Astrocyte (in vitro differentiated cells and primary cell): ENCODE measurements around the gene NBEAL1. TPM values are rescaled to one million over a fixed set of nuclear protein-coding genes. Genes with fewer than 3 reads are reported as not detected.
A peak's percentile ranks its signal among the peaks of the same experiment; 100 is the strongest.

Experiments
- DNase-seq: peaks from one replicate; pipeline ENCODE4 v3.0.0-alpha.2; 2010; ENCODE audit warnings: low read depth
- FAIRE-seq: peaks from 2 replicates; lab custom pipeline; 2011; peaks lifted over from hg19 to GRCh38; lab: Jason Lieb, UNC
- H2AFZ ChIP-seq: 2 replicates; pipeline ENCODE4 v1.6.0; 2012; ENCODE audit warnings: low read depth, low read length, inconsistent platforms
- H3K27ac ChIP-seq: 2 replicates; pipeline ENCODE4 v1.5.1; 2011; ENCODE audit warnings: low read depth, low read length, inconsistent platforms
- H3K27me3 ChIP-seq: 2 replicates; pipeline ENCODE4 v1.6.0; 2011; ENCODE audit warnings: low read length, inconsistent platforms; ENCODE audit not compliant: insufficient read depth
- H3K36me3 ChIP-seq: 2 replicates; pipeline ENCODE4 v1.5.1; 2011; ENCODE audit warnings: low read length, inconsistent platforms; ENCODE audit not compliant: insufficient read depth
- H3K4me1 ChIP-seq: 2 replicates; pipeline ENCODE4 v1.5.1; 2011; ENCODE audit warnings: low read length, inconsistent platforms; ENCODE audit not compliant: insufficient read depth
- H3K4me2 ChIP-seq: 2 replicates; pipeline ENCODE4 v1.6.0; 2012; ENCODE audit warnings: low read length, inconsistent platforms
- H3K4me3 ChIP-seq: 2 replicates; pipeline ENCODE4 v1.5.1; 2011; ENCODE audit warnings: low read depth, mild to moderate bottlenecking, low read length, inconsistent platforms; ENCODE audit not compliant: insufficient read depth
- H3K79me2 ChIP-seq: 2 replicates; pipeline ENCODE4 v1.6.0; 2012; ENCODE audit warnings: mild to moderate bottlenecking, low read length, inconsistent platforms; ENCODE audit not compliant: insufficient read depth
- H3K9ac ChIP-seq: 2 replicates; pipeline ENCODE4 v1.6.0; 2012; ENCODE audit warnings: mild to moderate bottlenecking, low read length, inconsistent platforms
- H3K9me3 ChIP-seq: 2 replicates; pipeline ENCODE4 v1.5.1; 2012; ENCODE audit warnings: low read depth, mild to moderate bottlenecking, low read length, inconsistent platforms; ENCODE audit not compliant: insufficient read depth
- H4K20me1 ChIP-seq: 2 replicates; pipeline ENCODE4 v1.6.0; 2012; ENCODE audit warnings: low read length, inconsistent platforms; ENCODE audit not compliant: insufficient read depth
- H3K27ac Mint-ChIP-seq: one replicate; pipeline ENCODE4 v1.8.0; 2021; ENCODE audit warnings: mild to moderate bottlenecking, mixed read lengths; ENCODE audit not compliant: unreplicated experiment
- H3K27me3 Mint-ChIP-seq: one replicate; pipeline ENCODE4 v1.8.0; 2021; ENCODE audit warnings: low read depth, mixed read lengths; ENCODE audit not compliant: unreplicated experiment
- H3K36me3 Mint-ChIP-seq: one replicate; pipeline ENCODE4 v1.8.0; 2021; ENCODE audit warnings: low read depth, mixed read lengths; ENCODE audit not compliant: unreplicated experiment
- H3K4me1 Mint-ChIP-seq: one replicate; pipeline ENCODE4 v1.8.0; 2021; ENCODE audit warnings: low read depth, mixed read lengths; ENCODE audit not compliant: unreplicated experiment
- H3K4me3 Mint-ChIP-seq: one replicate; pipeline ENCODE4 v1.8.0; 2021; ENCODE audit warnings: mild to moderate bottlenecking, moderate library complexity, mixed read lengths; ENCODE audit not compliant: unreplicated experiment
- H3K9me3 Mint-ChIP-seq: one replicate; pipeline ENCODE4 v1.8.0; 2021; ENCODE audit warnings: mild to moderate bottlenecking, mixed read lengths; ENCODE audit not compliant: unreplicated experiment
- EZH2 ChIP-seq: IDR thresholded peaks from 2 replicates; pipeline ENCODE4 v1.6.1; 2012; ENCODE audit warnings: mild to moderate bottlenecking, low read length, inconsistent platforms; ENCODE audit not compliant: insufficient read depth
- total RNA-seq: library from RNA; stranded (reverse); gene quantifications from 2 replicates; pipeline ENCODE4 v1.2.1, GENCODE V29; 2021
- TF ChIP-seq, protein P1 (sequence below): IDR thresholded peaks from 2 replicates; pipeline ENCODE4 v1.5.1; 2011; ENCODE audit warnings: low read depth, mild to moderate bottlenecking, inconsistent platforms, low read length, moderate library complexity; ENCODE audit not compliant: insufficient read depth

NBEAL1 gene
- total RNA-seq, 1 donor from 2014 or later = 33.4 TPM

GRCh38 chr2:203238292-203238703 is 223.6 kb downstream of the NBEAL1 start:
- Histone ChIP-seq H3K9ac (peak overlapping the region; percentile 94), H3K36me3 (no peaks in the 10 kb centered on the region), H3K4me1 (peaks cover 6% of the 10 kb centered on the region), H3K27me3 (no peaks in the 10 kb centered on the region), H2AFZ (peak overlapping the region; percentile 94), H3K4me2 (peak overlapping the region; percentile 86), H4K20me1 (peaks cover 16% of the 10 kb centered on the region), H3K9me3 (no peaks in the 10 kb centered on the region), H3K79me2 (peaks cover 37% of the 10 kb centered on the region), H3K4me3 (peak overlapping the region; percentile 91), H3K27ac (peak overlapping the region; percentile 98)
- no peaks in the 10 kb centered on the region for H3K27me3 Mint-ChIP-seq
- no peak for TF ChIP-seq EZH2
- TF ChIP-seq, protein P1, sequence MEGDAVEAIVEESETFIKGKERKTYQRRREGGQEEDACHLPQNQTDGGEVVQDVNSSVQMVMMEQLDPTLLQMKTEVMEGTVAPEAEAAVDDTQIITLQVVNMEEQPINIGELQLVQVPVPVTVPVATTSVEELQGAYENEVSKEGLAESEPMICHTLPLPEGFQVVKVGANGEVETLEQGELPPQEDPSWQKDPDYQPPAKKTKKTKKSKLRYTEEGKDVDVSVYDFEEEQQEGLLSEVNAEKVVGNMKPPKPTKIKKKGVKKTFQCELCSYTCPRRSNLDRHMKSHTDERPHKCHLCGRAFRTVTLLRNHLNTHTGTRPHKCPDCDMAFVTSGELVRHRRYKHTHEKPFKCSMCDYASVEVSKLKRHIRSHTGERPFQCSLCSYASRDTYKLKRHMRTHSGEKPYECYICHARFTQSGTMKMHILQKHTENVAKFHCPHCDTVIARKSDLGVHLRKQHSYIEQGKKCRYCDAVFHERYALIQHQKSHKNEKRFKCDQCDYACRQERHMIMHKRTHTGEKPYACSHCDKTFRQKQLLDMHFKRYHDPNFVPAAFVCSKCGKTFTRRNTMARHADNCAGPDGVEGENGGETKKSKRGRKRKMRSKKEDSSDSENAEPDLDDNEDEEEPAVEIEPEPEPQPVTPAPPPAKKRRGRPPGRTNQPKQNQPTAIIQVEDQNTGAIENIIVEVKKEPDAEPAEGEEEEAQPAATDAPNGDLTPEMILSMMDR = no peak
- FAIRE-seq (no peak), DNase-seq (no peak)
- H3K4me1 Mint-ChIP-seq = peaks cover 3% of the 10 kb centered on the region
- H3K9me3 Mint-ChIP-seq = no peaks in the 10 kb centered on the region
- peak overlapping the region; percentile 41 for H3K27ac Mint-ChIP-seq
- peak overlapping the region; percentile 93 for H3K4me3 Mint-ChIP-seq
- peaks cover 8% of the 10 kb centered on the region for H3K36me3 Mint-ChIP-seq

- DNase-seq = peak; percentile 91
- H3K36me3 Mint-ChIP-seq = peaks cover 8% of the 10 kb centered on the region
- Histone ChIP-seq H3K9ac (peak within 1 kb of the TSS; percentile 94), H4K20me1 (peaks cover 16% of the 10 kb centered on the region), H3K9me3 (no peaks in the 10 kb centered on the region), H3K4me2 (peak within 1 kb of the TSS; percentile 86), H3K4me1 (peaks cover 6% of the 10 kb centered on the region), H3K27me3 (no peaks in the 10 kb centered on the region), H3K4me3 (peak within 1 kb of the TSS; percentile 91), H3K79me2 (peaks cover 39% of the 10 kb centered on the region), H3K27ac (peak within 1 kb of the TSS; percentile 98), H2AFZ (peak within 1 kb of the TSS; percentile 94), H3K36me3 (no peaks in the 10 kb centered on the region)
- H3K4me3 Mint-ChIP-seq = peak within 1 kb of the TSS; percentile 93
- TF ChIP-seq EZH2 = no peak
- TF ChIP-seq, protein P1 = no peak
- H3K4me1 Mint-ChIP-seq = peaks cover 3% of the 10 kb centered on the region
- H3K27me3 Mint-ChIP-seq = no peaks in the 10 kb centered on the region
- H3K9me3 Mint-ChIP-seq = no peaks in the 10 kb centered on the region
- FAIRE-seq = no peak
- peak within 1 kb of the TSS; percentile 98 for H3K27ac Mint-ChIP-seq
These were observed 224.2 kb downstream of the NBEAL1 start, which contains the start of gene CYP20A1 for GRCh38 chr2:203238704-203239526. Gene CYP20A1 (plus strand): TSS chr2:203239018. CDS start chr2:203239063, 45 bp downstream.
